ENCODE measurements around the gene APBA1. TPM values are rescaled to one million over a fixed set of nuclear protein-coding genes. Genes with fewer than 3 reads are reported as not detected.

APBA1 gene
- total and polyA plus RNA-seq, 12 donors: 0.66 to 5.7 (median 2.5) TPM

- no peaks in the 10 kb centered on the region for H3K9me3 ChIP-seq
- no peaks in the 10 kb centered on the region for H3K27me3 ChIP-seq
- WGBS, 2 donors: 69 to 77% methylated on average over 2 of the region's 2 CpGs
- TF ChIP-seq, protein P1, sequence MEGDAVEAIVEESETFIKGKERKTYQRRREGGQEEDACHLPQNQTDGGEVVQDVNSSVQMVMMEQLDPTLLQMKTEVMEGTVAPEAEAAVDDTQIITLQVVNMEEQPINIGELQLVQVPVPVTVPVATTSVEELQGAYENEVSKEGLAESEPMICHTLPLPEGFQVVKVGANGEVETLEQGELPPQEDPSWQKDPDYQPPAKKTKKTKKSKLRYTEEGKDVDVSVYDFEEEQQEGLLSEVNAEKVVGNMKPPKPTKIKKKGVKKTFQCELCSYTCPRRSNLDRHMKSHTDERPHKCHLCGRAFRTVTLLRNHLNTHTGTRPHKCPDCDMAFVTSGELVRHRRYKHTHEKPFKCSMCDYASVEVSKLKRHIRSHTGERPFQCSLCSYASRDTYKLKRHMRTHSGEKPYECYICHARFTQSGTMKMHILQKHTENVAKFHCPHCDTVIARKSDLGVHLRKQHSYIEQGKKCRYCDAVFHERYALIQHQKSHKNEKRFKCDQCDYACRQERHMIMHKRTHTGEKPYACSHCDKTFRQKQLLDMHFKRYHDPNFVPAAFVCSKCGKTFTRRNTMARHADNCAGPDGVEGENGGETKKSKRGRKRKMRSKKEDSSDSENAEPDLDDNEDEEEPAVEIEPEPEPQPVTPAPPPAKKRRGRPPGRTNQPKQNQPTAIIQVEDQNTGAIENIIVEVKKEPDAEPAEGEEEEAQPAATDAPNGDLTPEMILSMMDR (IDR thresholded peaks at IDR 0.05): no peak
- no peaks in the 10 kb centered on the region for H3K4me1 ChIP-seq
- no peak for ATAC-seq
- no peak overlapping the region for H3K4me3 ChIP-seq
- intact Hi-C loops (cut with DNase I): no loop called here
- H3K36me3 ChIP-seq: peaks cover 0 to 28% (median 0%) of the 10 kb centered on the region in 9 donors
- no peak for DNase-seq
- H3K27ac ChIP-seq: no peak overlapping the region
Observed at GRCh38 chr9:69454321-69454720, 217.8 kb downstream of the APBA1 start.

DNA sequence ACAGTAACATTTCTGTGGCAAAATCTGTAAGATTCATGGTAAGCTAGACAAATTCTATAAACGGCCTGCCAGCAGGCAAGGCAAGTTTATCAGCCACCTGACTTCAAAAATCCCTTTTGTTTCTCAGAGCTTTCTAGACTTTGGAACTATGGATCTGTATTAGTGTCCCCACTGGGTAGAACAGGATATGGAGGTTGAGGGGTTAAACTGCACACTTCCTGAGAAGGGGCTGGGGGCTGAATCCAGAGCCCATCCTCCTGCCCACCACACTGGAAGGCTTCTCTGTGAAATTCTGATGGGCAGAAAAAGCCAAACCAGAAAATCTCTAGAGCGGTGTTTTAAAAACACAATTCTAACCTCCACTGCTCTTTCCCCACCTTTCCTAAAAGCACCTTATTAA is 218.4 kb downstream of the APBA1 start:
- H3K27me3 ChIP-seq: no peaks in the 10 kb centered on the region
- intact Hi-C loops (cut with DNase I): no loop called here
- no peak overlapping the region for H3K4me3 ChIP-seq
- no peak for DNase-seq
- peaks cover 0 to 33% (median 0%) of the 10 kb centered on the region in 9 donors for H3K36me3 ChIP-seq
- no peaks in the 10 kb centered on the region for H3K9me3 ChIP-seq
- ATAC-seq: no peak
- TF ChIP-seq, protein P1 (IDR thresholded peaks at IDR 0.05): no peak
- no peak overlapping the region for H3K27ac ChIP-seq
- WGBS, 2 donors: 74 to 78% methylated on average over 2 of the region's 2 CpGs
- no peaks in the 10 kb centered on the region for H3K4me1 ChIP-seq

DNA sequence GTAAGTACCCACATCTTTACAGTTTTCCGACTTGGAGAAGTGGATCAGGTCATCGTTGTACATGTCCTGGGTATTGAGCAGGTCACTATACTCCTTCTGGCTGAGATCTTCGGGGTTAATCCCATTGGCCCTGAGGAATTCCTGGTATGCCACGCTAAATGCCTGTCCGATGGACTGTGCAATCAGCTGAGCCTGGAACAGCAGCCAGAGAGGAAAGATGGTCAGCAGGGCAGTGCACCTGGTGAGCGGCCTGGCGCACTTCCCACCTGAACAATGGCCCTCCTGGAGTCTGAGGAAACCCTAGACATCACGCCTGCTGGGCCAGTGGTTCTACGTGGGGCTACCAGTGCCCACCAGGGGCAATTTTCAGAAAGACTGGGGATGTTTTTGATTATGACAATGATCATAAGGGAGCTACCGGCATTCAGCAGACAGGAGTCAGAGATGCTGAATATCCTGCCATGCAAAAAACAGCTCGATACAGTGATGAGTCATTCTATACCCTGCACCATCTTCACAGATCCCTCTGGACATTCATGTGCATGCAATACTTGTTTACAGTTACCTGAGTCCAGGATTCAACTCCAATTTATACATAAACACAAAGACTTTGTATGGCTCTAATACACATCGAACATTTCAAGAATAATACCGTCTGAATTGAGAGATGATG is 219.9 kb downstream of the APBA1 start:
- TF ChIP-seq, protein P1 (IDR thresholded peaks at IDR 0.05): no peak
- Histone ChIP-seq H3K27me3 (no peaks in the 10 kb centered on the region), H3K27ac (no peak overlapping the region), H3K4me3 (no peak overlapping the region), H3K9me3 (no peaks in the 10 kb centered on the region), H3K36me3 (peaks cover 0 to 36% (median 0%) of the 10 kb centered on the region in 9 donors), H3K4me1 (no peaks in the 10 kb centered on the region)
- intact Hi-C loops (cut with DNase I): no loop called here
- 78 to 84% methylated on average over 13 of the region's 13 CpGs for WGBS, 2 donors
- no peak for ATAC-seq
- no peak for DNase-seq

DNA sequence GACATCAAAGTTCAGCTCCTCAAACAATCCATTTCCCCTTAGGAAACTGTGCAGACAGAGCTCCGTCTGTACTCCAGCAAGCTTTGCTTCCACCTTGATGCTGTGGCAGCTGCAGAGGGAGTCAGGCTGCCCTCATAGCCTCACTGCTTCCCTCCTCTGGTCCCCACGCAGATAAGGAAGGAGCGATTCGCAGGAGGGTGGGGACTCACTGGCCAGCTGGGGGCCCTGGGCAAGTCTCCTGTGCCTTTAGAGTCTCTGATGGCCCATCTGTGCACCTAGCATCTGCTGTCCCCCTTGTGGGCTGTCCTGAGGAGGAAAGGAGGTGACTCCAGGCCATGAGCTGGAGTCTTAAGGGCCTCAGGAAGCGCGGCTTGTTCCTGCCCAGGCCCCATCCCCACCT is 225.7 kb downstream of the APBA1 start:
- Histone ChIP-seq H3K27me3 (no peaks in the 10 kb centered on the region), H3K9me3 (no peaks in the 10 kb centered on the region), H3K27ac (no peak overlapping the region), H3K36me3 (peaks cover 0 to 10% (median 0%) of the 10 kb centered on the region in 9 donors), H3K4me3 (no peak overlapping the region), H3K4me1 (peaks cover 0 to 8% (median 0%) of the 10 kb centered on the region in 9 donors)
- TF ChIP-seq, protein P1 (IDR thresholded peaks at IDR 0.05): no peak
- ATAC-seq (no peak), DNase-seq (no peak)
- 73 to 81% methylated on average over 6 of the region's 6 CpGs for WGBS, 2 donors
- intact Hi-C loops (cut with DNase I): loop anchor here in 2 of 10 donors (5.0 to 10.0 kb wide), 2 partner anchors 88 to 206 kb away; no protein-coding TSS in a partner anchor
